Measurements from ENCODE around the gene SLCO2B1. TPM values are rescaled to one million over a fixed set of nuclear protein-coding genes. Genes with fewer than 3 reads are reported as not detected.

Gene SLCO2B1
- total and polyA plus RNA-seq, 8 donors = 3.3 to 68.2 (median 16.0) TPM

DNA sequence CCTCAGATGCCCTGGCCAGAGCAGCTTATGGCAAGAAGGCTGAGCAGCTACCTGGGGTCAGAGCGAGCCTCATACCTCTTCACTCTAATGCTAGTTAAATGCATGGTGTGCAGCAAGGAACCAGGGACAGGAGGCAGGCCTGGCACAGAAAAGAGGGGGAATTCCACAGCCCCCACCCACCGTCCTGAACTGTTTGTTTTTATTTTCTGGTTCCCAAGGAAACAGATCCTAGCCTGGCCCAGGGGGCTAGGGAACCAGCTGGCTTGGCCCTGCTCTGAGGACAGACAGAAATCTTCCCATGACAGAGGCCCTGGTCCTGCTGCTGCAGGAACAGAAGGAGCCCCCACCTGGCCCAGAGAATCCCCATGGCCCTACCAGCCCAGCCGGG lies 40.4 kb downstream of the SLCO2B1 start:
- peaks cover 0 to 10% (median 0%) of the 10 kb centered on the region in 4 donors for H3K36me3 ChIP-seq
- no peaks in the 10 kb centered on the region for H3K9me3 ChIP-seq
- H3K4me1 ChIP-seq = peaks cover 0 to 43% (median 28%) of the 10 kb centered on the region in 4 donors
- 44 to 59% (median 48%) methylated on average over 3 of the region's 3 CpGs for WGBS, 5 donors
- no peaks in the 10 kb centered on the region for H3K27me3 ChIP-seq
- intact Hi-C loops (cut with DNase I; ENCODE audit: low total_unique reads) = no loop called here
- no peak overlapping the region for H3K27ac ChIP-seq
- TF ChIP-seq POLR2A (IDR thresholded peaks at IDR 0.05) (no peak), EP300 (IDR thresholded peaks at IDR 0.05) (no peak), CTCF (IDR thresholded peaks at IDR 0.05) (no peak), POLR2AphosphoS5 (IDR thresholded peaks at IDR 0.05) (no peak)
- peak in 1 of 2 donors; percentile 71 for DNase-seq
- H3K4me3 ChIP-seq = no peak overlapping the region

DNA sequence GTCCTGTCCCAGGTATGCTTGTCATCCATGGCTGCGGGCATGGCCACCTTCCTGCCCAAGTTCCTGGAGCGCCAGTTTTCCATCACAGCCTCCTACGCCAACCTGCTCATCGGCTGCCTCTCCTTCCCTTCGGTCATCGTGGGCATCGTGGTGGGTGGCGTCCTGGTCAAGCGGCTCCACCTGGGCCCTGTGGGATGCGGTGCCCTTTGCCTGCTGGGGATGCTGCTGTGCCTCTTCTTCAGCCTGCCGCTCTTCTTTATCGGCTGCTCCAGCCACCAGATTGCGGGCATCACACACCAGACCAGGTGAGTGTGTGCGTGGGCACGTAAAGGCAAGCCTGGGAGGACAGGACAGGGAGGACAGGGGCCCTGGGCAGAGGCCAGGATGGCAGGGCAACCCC lies 42.4 kb downstream of the SLCO2B1 start:
- Histone ChIP-seq H3K9me3 (no peaks in the 10 kb centered on the region), H3K27me3 (no peaks in the 10 kb centered on the region), H3K4me1 (peaks cover 0 to 43% (median 28%) of the 10 kb centered on the region in 4 donors), H3K4me3 (no peak overlapping the region), H3K36me3 (peaks cover 0 to 10% (median 0%) of the 10 kb centered on the region in 4 donors), H3K27ac (no peak overlapping the region)
- no peak for TF ChIP-seq POLR2AphosphoS5 (IDR thresholded peaks at IDR 0.05)
- no peak for TF ChIP-seq CTCF (IDR thresholded peaks at IDR 0.05)
- TF ChIP-seq POLR2A (IDR thresholded peaks at IDR 0.05) = no peak
- TF ChIP-seq EP300 (IDR thresholded peaks at IDR 0.05) = no peak
- no peak for DNase-seq
- WGBS, 5 donors = 93 to 97% (median 93%) methylated on average over 15 of the region's 15 CpGs
- intact Hi-C loops (cut with DNase I; ENCODE audit: low total_unique reads) = no loop called here

GRCh38 chr11:75193711-75194110 lies 42.8 kb downstream of the SLCO2B1 start:
- H3K36me3 ChIP-seq = peaks cover 0 to 10% (median 0%) of the 10 kb centered on the region in 4 donors
- no peak overlapping the region for H3K27ac ChIP-seq
- WGBS, 5 donors = 60 to 81% (median 76%) methylated on average over 2 of the region's 2 CpGs

DNA sequence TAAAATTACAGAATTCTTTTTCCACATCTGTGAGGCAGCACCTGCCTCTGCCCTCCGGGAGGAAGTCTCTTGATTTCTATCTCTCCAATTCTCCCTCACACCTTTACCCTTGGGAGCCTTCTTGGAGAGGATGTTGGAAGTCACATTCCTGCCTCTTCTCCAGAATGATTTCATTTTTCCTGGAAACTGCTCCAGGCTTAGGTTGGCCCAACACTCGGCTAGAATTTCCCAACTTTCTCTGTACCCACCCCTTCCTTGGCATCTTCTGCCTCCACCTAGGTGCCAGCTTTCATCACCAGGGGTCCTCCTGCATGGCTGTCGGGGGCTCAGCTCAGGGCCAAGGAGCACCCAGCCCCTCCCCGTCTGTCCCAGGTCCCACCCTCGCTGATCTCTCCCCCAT lies 43.2 kb downstream of the SLCO2B1 start:
- Histone ChIP-seq H3K36me3 (peaks cover 0 to 10% (median 0%) of the 10 kb centered on the region in 4 donors), H3K4me1 (peaks cover 0 to 43% (median 28%) of the 10 kb centered on the region in 4 donors), H3K27ac (no peak overlapping the region), H3K27me3 (no peaks in the 10 kb centered on the region), H3K4me3 (no peak overlapping the region), H3K9me3 (no peaks in the 10 kb centered on the region)
- WGBS, 5 donors = 51 to 61% (median 58%) methylated on average over 5 of the region's 5 CpGs
- intact Hi-C loops (cut with DNase I; ENCODE audit: low total_unique reads) = no loop called here
- TF ChIP-seq POLR2A (IDR thresholded peaks at IDR 0.05) (no peak), POLR2AphosphoS5 (IDR thresholded peaks at IDR 0.05) (no peak), CTCF (IDR thresholded peaks at IDR 0.05) (no peak), EP300 (IDR thresholded peaks at IDR 0.05) (no peak)
- no peak for DNase-seq

More at GRCh38 chr11:75193711-75194110, 42.8 kb downstream of the SLCO2B1 start:
- Histone ChIP-seq H3K4me1 (peaks cover 0 to 43% (median 28%) of the 10 kb centered on the region in 4 donors), H3K9me3 (no peaks in the 10 kb centered on the region), H3K27me3 (no peaks in the 10 kb centered on the region), H3K4me3 (no peak overlapping the region)
- no peak for DNase-seq
- intact Hi-C loops (cut with DNase I; ENCODE audit: low total_unique reads) = no loop called here
- TF ChIP-seq EP300 (IDR thresholded peaks at IDR 0.05) = no peak

DNA sequence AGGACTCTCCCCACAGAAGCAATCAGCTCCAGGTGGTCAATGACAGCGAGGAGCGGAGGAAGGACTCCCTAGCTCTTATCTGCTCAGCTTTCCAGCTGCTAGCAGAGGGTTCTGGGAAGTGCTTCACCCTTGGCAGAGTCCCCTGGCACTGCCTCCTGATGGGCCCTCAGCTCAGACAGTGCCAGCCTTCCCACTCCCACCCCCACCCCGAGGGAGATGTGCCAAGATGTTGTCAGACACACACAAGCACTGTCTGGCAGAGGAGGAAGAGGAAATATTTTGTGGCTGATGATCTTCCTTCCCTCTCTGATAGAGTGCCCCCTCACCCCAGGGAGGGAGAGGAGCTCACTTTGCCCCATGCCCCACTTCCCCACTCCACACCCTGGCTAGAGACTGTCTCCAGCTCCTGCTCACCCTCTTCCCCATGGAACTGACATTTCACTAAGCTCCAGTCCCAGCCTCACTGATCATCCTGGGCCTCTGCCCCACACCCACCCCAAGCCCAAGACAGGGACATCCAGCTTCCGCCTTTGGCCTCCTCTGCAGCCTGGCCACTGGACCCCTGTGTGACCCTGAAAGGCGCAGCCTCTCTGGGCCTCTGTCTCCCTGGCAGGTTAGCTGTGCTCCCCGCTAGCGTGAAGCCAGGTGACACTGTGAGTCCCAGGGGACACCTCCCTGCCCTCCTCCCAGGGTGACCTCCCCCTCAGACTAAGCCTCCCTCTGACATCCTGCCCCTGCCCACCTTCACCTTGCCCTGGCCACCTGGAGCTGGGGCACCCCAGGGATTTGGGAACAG lies 44.5 kb downstream of the SLCO2B1 start:
- Histone ChIP-seq H3K27ac (peak overlapping the region in 1 of 5 donors; percentile 14), H3K4me1 (peaks cover 0 to 38% (median 26%) of the 10 kb centered on the region in 4 donors), H3K9me3 (no peaks in the 10 kb centered on the region), H3K27me3 (no peaks in the 10 kb centered on the region), H3K4me3 (no peak overlapping the region), H3K36me3 (peaks cover 0 to 5% (median 0%) of the 10 kb centered on the region in 4 donors)
- no peak for TF ChIP-seq POLR2AphosphoS5 (IDR thresholded peaks at IDR 0.05)
- no peak for TF ChIP-seq EP300 (IDR thresholded peaks at IDR 0.05)
- DNase-seq = peak in 1 of 2 donors; percentile 68
- WGBS, 5 donors = 71 to 83% (median 76%) methylated on average over 1 to 7 of the region's 7 CpGs
- intact Hi-C loops (cut with DNase I; ENCODE audit: low total_unique reads) = no loop called here
